ENCODE results near the gene PAXIP1. TPM values are rescaled to one million over a fixed set of nuclear protein-coding genes. Genes with fewer than 3 reads are reported as not detected.

Gene PAXIP1
- total RNA-seq (1 to 10 TPM; 5.2 to 8.8 (median 6.2) TPM), polyA plus RNA-seq (1 to 10 TPM; 2.5 to 7.3 TPM)
- long read RNA-seq, donor 1, partial matches to known transcripts: 1 of 2 reads
- long read RNA-seq, donor 1, other reads (novel, unspliced or antisense): 1 of 2 reads
- long read RNA-seq, donor 2, partial matches to known transcripts: 1 of 2 reads
- long read RNA-seq, donor 2, other reads (novel, unspliced or antisense): 1 of 2 reads
- long read RNA-seq, donor 3, transcript PAXIP1-201 (21 exons, 3,711 nt): major isoform, 6 of 11 reads
- long read RNA-seq, donor 3, partial matches to known transcripts: 4 of 11 reads
- long read RNA-seq, donor 3, other reads (novel, unspliced or antisense): 1 of 11 reads

- Histone ChIP-seq H3K4me1 (peaks cover 2 to 28% (median 16%) of the 10 kb centered on the region in 9 donors), H3K4me3 (peak within 1 kb of the TSS; percentile 72 to 100 (median 95)), H3K27me3 (no peaks in the 10 kb centered on the region), H3K27ac (peak within 1 kb of the TSS; percentile 76 to 97 (median 93)), H3K9me3 (no peaks in the 10 kb centered on the region), H3K36me3 (peaks cover 0 to 18% (median 0%) of the 10 kb centered on the region in 9 donors)
- 0 to 1% methylated on average over 24 to 44 of the region's 44 CpGs for WGBS, 2 donors
- intact Hi-C loops (cut with DNase I): loop anchor here in 6 of 10 donors (5.0 to 10.0 kb wide), 4 partner anchors 48 to 299 kb away; partner anchors contain the start of gene INSIG1 (in 4 of the 6)
- ATAC-seq: peak; percentile 53 to 81 (median 74)
- no peak for DNase-seq
- no peak for TF ChIP-seq CTCF (IDR thresholded peaks at IDR 0.05)
These were observed at the start of gene PAXIP1 for GRCh38 chr7:155003092-155003375. TSS of gene PAXIP1 (minus strand) at chr7:155003124. CDS start at chr7:155002929, 195 bp downstream.

- Histone ChIP-seq H3K36me3 (no peaks in the 10 kb centered on the region), H3K4me3 (no peak overlapping the region), H3K4me1 (no peaks in the 10 kb centered on the region), H3K27ac (no peak overlapping the region), H3K9me3 (no peaks in the 10 kb centered on the region), H3K27me3 (peaks cover 0 to 31% (median 0%) of the 10 kb centered on the region in 7 donors)
- 76 to 84% methylated on average over 4 of the region's 4 CpGs for WGBS, 2 donors
- intact Hi-C loops (cut with DNase I): no loop called here
- no peak for ATAC-seq
- DNase-seq: no peak
- no peak for TF ChIP-seq CTCF (IDR thresholded peaks at IDR 0.05)
These were observed 48.4 kb upstream of the PAXIP1 start for GRCh38 chr7:155051355-155051754.

- intact Hi-C loops (cut with DNase I): no loop called here
- WGBS, 2 donors: 61 to 62% methylated on average over 4 of the region's 4 CpGs
- no peak for TF ChIP-seq CTCF (IDR thresholded peaks at IDR 0.05)
These were observed 45.1 kb upstream of the PAXIP1 start for GRCh38 chr7:155048006-155048405.

GRCh38 chr7:155043756-155044155 is 40.8 kb upstream of the PAXIP1 start:
- peaks cover 0 to 36% (median 18%) of the 10 kb centered on the region in 7 donors for H3K27me3 ChIP-seq
- no peaks in the 10 kb centered on the region for H3K36me3 ChIP-seq
- DNase-seq (no peak), ATAC-seq (no peak)
- intact Hi-C loops (cut with DNase I): no loop called here
- H3K27ac ChIP-seq: no peak overlapping the region
- H3K4me3 ChIP-seq: no peak overlapping the region
- WGBS, 2 donors: 56 to 58% methylated on average over 4 of the region's 4 CpGs
- H3K4me1 ChIP-seq: no peaks in the 10 kb centered on the region
- no peak for TF ChIP-seq CTCF (IDR thresholded peaks at IDR 0.05)
- H3K9me3 ChIP-seq: no peaks in the 10 kb centered on the region

More at GRCh38 chr7:155048006-155048405, 45.1 kb upstream of the PAXIP1 start:
- ATAC-seq: no peak
- no peaks in the 10 kb centered on the region for H3K9me3 ChIP-seq
- DNase-seq: no peak
- no peaks in the 10 kb centered on the region for H3K36me3 ChIP-seq
- peaks cover 0 to 22% (median 2%) of the 10 kb centered on the region in 7 donors for H3K27me3 ChIP-seq
- H3K4me3 ChIP-seq: no peak overlapping the region
- no peaks in the 10 kb centered on the region for H3K4me1 ChIP-seq
- H3K27ac ChIP-seq: no peak overlapping the region
